Measurements from ENCODE around the gene ZNF530.

Gene ZNF530

GRCh38 chr19:57643734-57644133 lies 44.0 kb downstream of the ZNF530 start:
- Histone ChIP-seq H3K27me3 (ENCODE audit: control insufficient read depth in 1 of 2, insufficient read depth in 2 of 2, low read length in 2 of 2) (no peaks in the 10 kb centered on the region), H3K36me3 (ENCODE audit: control insufficient read depth in 2 of 2, insufficient read depth in 2 of 2, low read length in 2 of 2) (peaks cover 39 to 40% of the 10 kb centered on the region in 2 donors), H3K27ac (ENCODE audit: low read length) (no peak overlapping the region), H3K9me3 (ENCODE audit: control insufficient read depth in 2 of 2, low read length in 2 of 2) (peaks cover 30 to 41% of the 10 kb centered on the region in 2 donors), H3K9ac (ENCODE audit: low read length in 2 of 2) (no peak overlapping the region), H3K4me1 (ENCODE audit: control insufficient read depth, insufficient read depth, low read length) (no peaks in the 10 kb centered on the region), H3K4me3 (ENCODE audit: low read length in 2 of 2) (no peak overlapping the region)

- Histone ChIP-seq H3K4me3 (ENCODE audit: low read length in 2 of 2) (no peak overlapping the region), H3K4me1 (ENCODE audit: control insufficient read depth, insufficient read depth, low read length) (no peaks in the 10 kb centered on the region), H3K27me3 (ENCODE audit: control insufficient read depth in 1 of 2, insufficient read depth in 2 of 2, low read length in 2 of 2) (no peaks in the 10 kb centered on the region), H3K9me3 (ENCODE audit: control insufficient read depth in 2 of 2, low read length in 2 of 2) (peaks cover under 1 to 6% of the 10 kb centered on the region in 2 donors), H3K9ac (ENCODE audit: low read length in 2 of 2) (no peak overlapping the region), H3K36me3 (ENCODE audit: control insufficient read depth in 2 of 2, insufficient read depth in 2 of 2, low read length in 2 of 2) (no peaks in the 10 kb centered on the region), H3K27ac (ENCODE audit: low read length) (no peak overlapping the region)
These were observed 48.8 kb downstream of the ZNF530 start for GRCh38 chr19:57648331-57649003.

GRCh38 chr19:57651654-57651996 lies 51.9 kb downstream of the ZNF530 start:
- no peak overlapping the region for H3K27ac ChIP-seq (ENCODE audit: low read length)
- no peaks in the 10 kb centered on the region for H3K4me1 ChIP-seq (ENCODE audit: control insufficient read depth, insufficient read depth, low read length)
- H3K36me3 ChIP-seq (ENCODE audit: control insufficient read depth in 2 of 2, insufficient read depth in 2 of 2, low read length in 2 of 2), result no peaks in the 10 kb centered on the region
- H3K4me3 ChIP-seq (ENCODE audit: low read length in 2 of 2), result no peak overlapping the region
- H3K27me3 ChIP-seq (ENCODE audit: control insufficient read depth in 1 of 2, insufficient read depth in 2 of 2, low read length in 2 of 2), result peaks cover 4 to 7% of the 10 kb centered on the region in 2 donors
- peaks cover 0 to 12% of the 10 kb centered on the region in 2 donors for H3K9me3 ChIP-seq (ENCODE audit: control insufficient read depth in 2 of 2, low read length in 2 of 2)
- no peak overlapping the region for H3K9ac ChIP-seq (ENCODE audit: low read length in 2 of 2)

GRCh38 chr19:57653689-57654088 lies 54.0 kb downstream of the ZNF530 start:
- Histone ChIP-seq H3K4me1 (ENCODE audit: control insufficient read depth, insufficient read depth, low read length) (no peaks in the 10 kb centered on the region), H3K27me3 (ENCODE audit: control insufficient read depth in 1 of 2, insufficient read depth in 2 of 2, low read length in 2 of 2) (peaks cover 4 to 7% of the 10 kb centered on the region in 2 donors), H3K4me3 (ENCODE audit: low read length in 2 of 2) (no peak overlapping the region), H3K9ac (ENCODE audit: low read length in 2 of 2) (no peak overlapping the region), H3K27ac (ENCODE audit: low read length) (no peak overlapping the region), H3K9me3 (ENCODE audit: control insufficient read depth in 2 of 2, low read length in 2 of 2) (peaks cover 0 to 8% of the 10 kb centered on the region in 2 donors), H3K36me3 (ENCODE audit: control insufficient read depth in 2 of 2, insufficient read depth in 2 of 2, low read length in 2 of 2) (no peaks in the 10 kb centered on the region)

GRCh38 chr19:57655443-57655842 lies 55.8 kb downstream of the ZNF530 start:
- no peaks in the 10 kb centered on the region for H3K4me1 ChIP-seq (ENCODE audit: control insufficient read depth, insufficient read depth, low read length)
- no peak overlapping the region for H3K27ac ChIP-seq (ENCODE audit: low read length)
- no peak overlapping the region for H3K4me3 ChIP-seq (ENCODE audit: low read length in 2 of 2)
- peaks cover 4 to 7% of the 10 kb centered on the region in 2 donors for H3K27me3 ChIP-seq (ENCODE audit: control insufficient read depth in 1 of 2, insufficient read depth in 2 of 2, low read length in 2 of 2)
- H3K9me3 ChIP-seq (ENCODE audit: control insufficient read depth in 2 of 2, low read length in 2 of 2), result peaks cover 0 to 8% of the 10 kb centered on the region in 2 donors
- H3K9ac ChIP-seq (ENCODE audit: low read length in 2 of 2), result no peak overlapping the region
- H3K36me3 ChIP-seq (ENCODE audit: control insufficient read depth in 2 of 2, insufficient read depth in 2 of 2, low read length in 2 of 2), result no peaks in the 10 kb centered on the region

- no peak overlapping the region for H3K27ac ChIP-seq (ENCODE audit: low read length)
- H3K9me3 ChIP-seq (ENCODE audit: control insufficient read depth in 2 of 2, low read length in 2 of 2), result peaks cover 0 to 8% of the 10 kb centered on the region in 2 donors
- H3K27me3 ChIP-seq (ENCODE audit: control insufficient read depth in 1 of 2, insufficient read depth in 2 of 2, low read length in 2 of 2), result peaks cover 4 to 7% of the 10 kb centered on the region in 2 donors
- H3K9ac ChIP-seq (ENCODE audit: low read length in 2 of 2), result no peak overlapping the region
- no peaks in the 10 kb centered on the region for H3K36me3 ChIP-seq (ENCODE audit: control insufficient read depth in 2 of 2, insufficient read depth in 2 of 2, low read length in 2 of 2)
- H3K4me1 ChIP-seq (ENCODE audit: control insufficient read depth, insufficient read depth, low read length), result no peaks in the 10 kb centered on the region
- H3K4me3 ChIP-seq (ENCODE audit: low read length in 2 of 2), result no peak overlapping the region
These were observed 56.7 kb downstream of the ZNF530 start for GRCh38 chr19:57656346-57656745.

Data from stomach smooth muscle (tissue), 2 donors.